HG02642 (cell line): Measurements from ENCODE around the gene NRG2.

Source experiments
- ATAC-seq: cut with Tn5 transposase; IDR thresholded peaks from one replicate; pipeline ENCODE4 v1.9.1; 2021; ENCODE audit warnings: mild to moderate bottlenecking; ENCODE audit not compliant: unreplicated experiment, poor library complexity

Gene NRG2

DNA sequence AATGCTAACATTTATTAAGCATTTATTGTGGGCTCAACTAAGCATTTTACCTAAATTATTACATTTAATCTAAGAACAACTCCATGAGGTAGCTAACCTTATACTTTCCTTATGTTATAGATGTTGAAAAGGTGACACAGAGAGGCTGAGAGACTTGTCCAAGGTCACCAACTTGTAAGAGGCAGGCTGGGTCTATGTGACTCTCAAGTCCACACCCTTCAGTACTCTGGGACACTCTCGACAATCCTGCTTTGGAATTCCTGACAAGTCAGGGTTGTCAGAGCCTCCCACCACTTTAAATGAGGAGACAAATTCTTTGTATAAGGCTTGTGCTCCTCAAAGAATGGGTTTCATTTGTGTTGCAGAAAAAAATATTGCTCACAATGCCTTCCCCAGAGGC lies 67.2 kb downstream of the NRG2 start:
- no peak for ATAC-seq

DNA sequence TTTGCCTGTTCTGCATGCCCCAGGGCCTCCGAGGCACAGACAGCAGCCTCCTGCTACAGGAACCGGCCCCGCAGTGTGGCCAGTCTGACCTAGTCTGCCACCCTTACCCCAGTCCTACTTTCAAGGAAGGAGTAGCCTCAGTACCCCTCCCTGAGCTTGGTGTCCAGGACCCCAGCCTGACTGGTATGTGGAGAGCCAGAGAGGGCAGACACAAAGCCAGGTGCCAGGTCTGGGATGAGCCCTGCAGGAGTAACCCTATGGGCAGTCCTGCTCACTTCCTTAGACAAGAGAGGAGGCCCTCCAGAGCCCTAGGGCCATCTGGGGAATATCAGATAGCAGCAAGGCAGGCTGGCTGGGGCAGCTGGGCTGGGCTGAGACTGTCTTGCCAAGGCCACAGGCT lies 67.8 kb downstream of the NRG2 start:
- no peak for ATAC-seq

DNA sequence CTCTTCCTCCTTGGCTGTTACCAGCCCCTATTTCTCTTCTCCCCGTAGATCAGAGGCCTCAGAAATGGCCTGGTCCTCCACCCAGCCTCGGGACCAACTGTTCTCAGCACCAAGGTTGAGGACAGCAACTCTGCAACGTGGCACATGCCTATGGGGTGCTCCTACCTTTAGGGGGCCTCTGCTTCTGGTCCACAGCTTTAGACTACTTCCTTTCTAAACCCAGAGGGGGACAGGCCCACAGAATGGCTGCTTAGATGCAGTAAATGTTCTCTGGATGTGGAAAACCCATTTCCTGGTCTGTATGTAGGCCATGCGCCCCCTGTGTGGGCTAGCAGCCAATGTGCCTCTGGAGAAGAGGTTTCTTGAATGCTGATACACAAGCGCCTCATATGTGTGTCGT lies 68.4 kb downstream of the NRG2 start:
- ATAC-seq = no peak

DNA sequence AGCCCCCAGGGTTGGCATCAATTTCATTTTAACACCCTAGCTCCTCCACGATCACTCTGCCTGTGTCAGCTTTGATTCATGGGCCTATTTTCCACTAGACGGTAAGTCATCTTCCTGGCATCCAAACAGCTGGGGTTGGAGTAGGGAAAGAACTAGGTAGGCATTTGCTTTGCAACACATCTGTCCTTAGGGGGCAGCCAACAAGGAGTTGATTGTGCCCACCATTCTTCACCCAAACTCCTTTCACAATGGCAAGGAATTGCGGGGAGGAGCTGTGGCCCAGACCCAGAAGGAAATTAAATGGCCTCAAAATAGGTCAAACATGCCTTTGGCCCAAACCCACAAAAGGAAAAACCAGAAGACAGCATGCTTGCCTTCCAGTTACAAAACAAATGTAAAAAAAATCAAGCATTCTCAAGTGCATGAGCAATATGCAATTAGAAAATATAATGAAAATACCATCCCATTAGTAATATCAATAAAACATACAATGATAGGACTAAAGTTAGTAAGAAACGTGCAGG lies 71.8 kb downstream of the NRG2 start:
- no peak for ATAC-seq

DNA sequence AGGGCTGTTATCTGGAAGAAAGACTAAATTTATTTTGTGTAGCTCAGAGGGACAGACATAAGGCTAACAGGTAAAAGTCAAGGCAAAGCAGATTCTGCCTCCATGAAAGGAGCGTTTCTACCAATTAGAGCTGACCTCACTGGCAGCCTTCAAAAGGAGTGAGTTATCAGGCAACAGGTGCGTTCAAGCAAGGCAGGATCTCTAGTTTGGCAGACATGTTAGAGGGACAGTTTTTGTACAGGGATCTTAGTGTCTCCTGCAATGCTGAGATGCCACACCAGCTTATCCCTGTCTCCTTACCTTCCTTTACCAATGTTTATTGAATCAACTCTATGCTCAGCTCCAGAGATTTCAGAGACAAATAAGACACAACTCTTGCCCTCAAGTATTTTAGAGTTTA lies 73.8 kb downstream of the NRG2 start:
- ATAC-seq = no peak

DNA sequence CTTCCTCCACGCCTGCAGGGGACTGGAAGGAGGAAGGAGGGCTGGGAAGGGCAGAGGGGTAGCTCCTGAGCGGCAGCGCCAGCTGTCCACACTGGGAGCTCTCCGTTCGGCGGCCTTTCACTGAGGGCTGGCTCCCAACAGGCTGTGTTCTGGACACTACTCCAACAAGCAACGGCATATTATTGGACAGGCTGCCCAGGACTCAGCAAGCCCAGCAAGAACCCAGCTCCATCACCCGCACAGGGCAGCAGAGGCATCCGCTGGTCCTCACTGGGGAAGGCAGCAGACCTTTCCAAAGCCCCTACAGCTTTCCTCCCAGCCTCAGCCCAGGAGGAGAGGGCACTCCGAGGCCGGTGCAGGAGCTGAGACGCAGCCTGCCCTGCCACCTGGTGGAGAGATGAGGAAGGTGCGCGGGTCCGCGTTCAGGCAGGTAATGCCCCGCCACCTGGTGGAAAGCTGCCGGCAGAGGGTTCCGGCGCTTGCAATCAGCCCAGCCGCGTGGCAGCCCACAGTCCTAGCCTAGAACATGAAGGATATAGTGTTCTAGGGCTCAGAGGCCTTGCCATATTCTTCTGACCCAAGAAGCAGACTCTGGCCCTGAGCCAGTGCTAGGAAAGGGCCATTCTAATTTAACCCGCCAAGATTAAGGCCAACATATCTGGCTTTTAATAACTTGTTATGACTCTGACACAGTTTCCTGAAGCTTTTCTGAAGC lies 74.4 kb downstream of the NRG2 start:
- peak; percentile 97 for ATAC-seq

DNA sequence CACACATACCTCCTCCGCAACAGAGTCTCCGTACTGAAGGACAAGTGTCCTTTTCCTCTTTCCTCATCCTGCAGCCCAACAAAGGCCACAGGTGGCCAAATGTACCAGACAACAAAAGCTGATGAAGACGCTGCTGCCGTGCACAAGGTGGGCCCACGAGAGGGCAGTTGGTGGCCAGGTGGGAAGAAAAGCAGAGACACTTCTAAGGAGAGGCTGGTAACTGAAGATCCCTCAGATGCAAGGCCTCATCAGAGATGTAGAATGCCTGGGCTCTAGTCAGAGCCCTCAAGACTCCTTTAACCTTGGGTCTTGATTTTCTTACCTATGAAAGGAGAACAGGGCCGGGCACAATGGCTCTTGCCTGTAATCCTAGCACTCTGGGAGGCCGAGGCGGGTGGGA lies 75.7 kb downstream of the NRG2 start:
- ATAC-seq = no peak

DNA sequence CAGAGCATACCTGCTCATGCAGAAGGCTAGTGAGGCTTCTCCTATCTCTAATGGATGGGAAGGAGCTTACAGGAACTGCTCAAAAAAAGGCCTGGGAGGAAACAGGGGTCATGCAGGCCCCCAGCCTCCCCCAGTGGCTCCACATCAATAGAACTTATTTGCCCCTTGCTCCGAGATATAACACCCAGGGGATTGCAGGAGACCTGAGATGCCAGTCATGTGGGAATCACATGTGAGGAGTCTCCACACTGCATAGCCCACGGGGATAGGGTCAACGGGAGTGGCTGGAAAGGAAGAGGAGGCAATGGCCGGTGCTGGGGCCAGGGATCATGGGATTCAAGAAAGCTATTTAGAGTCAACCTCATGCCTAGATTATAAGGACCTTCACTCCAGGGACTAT lies 76.2 kb downstream of the NRG2 start:
- no peak for ATAC-seq

DNA sequence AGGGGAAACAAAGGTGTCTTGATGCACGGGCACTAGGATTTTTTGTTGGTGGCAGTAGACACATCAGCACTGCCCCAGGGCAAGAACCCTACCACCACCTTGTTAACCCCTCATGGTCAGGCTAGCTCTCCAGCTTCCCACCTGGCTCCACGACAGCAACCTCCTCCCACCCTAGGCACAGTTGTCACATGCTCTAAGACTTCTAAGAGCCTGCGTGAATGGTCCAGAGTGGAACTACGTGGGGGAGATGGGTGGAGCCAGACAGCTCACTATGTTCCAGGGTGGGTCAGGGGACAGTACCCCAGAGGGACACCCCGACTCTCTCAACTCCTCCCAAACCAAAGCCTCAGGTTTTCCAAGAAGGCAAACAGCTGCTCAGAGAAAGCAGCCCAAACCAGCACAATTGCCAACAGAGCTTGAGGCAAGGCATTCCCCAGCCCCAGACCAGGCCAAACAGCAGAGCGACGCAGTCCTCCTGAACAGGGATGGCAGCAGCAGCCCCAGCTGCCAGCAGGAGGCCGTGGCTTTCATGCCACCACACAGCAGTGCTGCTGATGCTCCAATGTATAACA lies 78.0 kb downstream of the NRG2 start:
- ATAC-seq = no peak

DNA sequence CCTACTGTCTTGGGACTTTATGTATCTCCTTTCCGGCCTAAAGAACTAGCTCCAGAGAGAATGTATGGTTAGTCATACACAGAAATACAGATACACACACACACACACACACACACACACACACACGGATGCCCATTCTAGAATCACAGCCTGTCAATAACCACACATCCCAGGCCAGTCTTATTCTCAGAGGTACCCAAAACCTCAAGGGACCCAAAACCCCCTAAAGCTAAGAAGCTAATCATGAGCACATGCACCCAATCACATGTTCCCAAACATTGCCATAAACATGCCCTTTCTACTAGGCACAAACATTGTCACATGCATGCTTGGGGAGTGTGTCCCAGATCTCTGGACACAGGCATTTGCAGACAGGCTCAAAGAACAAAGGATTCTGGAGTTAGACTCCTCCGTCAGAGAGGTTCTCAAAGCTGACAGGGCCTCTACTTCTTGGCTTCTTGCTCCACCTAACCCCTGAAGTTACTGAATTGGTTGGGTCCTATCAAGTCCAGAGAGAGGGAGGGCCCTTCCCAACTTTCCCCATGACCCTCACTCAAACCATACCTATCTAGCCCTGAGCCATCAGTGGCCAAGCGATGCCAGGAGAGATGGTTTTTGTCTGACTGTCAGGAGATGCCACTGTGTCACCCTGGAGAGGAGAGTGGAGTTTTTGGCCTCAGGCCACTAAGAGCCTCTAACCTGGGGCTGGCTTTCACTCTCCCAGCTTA lies 78.7 kb downstream of the NRG2 start:
- no peak for ATAC-seq

DNA sequence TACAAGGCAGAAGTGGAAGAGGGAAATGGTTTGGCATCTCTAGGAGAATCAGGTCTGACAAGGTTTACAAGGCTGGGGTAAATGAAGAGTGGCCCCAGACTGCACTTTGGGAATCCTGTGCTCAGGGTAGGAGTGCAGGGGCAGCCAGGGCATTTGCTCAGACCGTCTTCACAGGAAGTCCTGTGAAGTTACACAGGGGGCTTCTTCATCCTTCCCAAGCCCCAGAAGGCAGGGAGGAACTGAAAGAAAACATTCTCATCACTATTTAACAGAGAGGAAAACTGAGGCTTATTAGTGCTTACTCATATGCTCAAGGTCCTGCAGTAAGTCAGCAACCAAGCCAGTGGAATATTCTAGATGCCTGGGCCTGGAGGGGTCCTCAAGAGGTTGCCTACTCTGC lies 80.7 kb downstream of the NRG2 start:
- ATAC-seq = no peak

DNA sequence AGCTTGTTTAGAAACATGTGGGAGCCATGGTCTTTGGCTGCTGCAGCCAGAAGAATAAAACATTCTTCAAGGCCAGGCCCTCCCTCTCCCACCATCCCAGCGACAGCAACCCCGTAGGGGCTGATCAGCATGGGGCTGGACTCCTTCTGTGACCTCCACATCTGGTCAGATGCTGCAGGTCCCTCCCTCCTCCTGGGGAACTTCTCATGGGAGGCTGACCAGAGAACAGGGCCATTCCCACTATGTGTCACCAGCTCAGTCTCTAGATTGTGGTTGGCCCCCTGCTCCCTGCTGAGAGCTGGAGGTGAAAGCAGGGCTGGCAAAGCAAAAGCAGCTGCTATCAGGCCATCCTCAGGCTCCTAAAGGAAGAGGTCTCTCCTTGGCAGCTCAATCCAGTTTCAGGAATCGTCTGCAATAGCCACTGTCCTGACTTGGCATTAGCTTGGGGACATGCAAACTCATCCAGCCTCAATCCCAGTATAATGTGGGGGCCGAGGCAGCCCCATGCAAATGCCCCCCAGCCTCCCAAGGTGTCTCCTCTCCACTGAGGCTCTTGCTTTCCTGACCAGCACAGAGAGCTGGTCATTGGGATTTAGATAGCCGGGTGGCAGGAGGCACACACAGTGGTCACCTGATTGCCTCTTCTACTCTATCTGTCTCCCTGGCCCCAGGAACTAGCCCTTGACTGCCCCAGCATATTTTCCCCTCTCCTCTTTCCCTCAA lies 81.5 kb downstream of the NRG2 start:
- ATAC-seq = peak; percentile 50

DNA sequence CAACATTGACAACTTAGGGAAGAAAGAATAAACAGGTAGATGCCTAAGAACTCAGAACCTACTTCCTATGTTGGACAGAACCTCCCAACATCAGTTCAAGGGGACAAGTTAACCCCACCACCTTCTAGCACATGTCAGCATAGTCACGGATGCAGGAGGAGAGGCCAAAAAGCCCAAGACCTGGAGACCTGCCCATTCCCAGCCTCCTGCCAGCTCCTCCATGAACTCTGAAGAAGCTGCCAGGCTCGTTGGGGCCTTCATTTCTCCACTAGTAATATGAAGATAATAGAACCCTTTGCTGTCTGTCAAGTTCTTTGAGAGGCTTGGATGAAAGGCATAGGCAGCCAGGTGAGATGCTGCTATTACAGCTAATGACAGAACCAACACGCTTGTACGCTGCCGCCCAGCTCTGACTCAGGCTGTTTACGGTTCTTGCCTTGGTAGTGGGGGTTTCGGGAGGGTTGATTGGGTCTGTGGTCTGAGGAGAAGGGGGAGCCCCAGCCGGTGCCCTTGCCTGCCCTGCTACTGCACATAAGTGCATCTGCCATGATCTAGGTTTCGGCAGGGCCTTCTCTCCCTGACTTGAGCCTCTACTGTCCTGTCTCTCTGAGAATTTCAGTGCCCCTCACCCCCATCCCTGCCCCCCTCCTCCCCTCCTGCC lies 82.2 kb downstream of the NRG2 start:
- ATAC-seq = peak; percentile 86

DNA sequence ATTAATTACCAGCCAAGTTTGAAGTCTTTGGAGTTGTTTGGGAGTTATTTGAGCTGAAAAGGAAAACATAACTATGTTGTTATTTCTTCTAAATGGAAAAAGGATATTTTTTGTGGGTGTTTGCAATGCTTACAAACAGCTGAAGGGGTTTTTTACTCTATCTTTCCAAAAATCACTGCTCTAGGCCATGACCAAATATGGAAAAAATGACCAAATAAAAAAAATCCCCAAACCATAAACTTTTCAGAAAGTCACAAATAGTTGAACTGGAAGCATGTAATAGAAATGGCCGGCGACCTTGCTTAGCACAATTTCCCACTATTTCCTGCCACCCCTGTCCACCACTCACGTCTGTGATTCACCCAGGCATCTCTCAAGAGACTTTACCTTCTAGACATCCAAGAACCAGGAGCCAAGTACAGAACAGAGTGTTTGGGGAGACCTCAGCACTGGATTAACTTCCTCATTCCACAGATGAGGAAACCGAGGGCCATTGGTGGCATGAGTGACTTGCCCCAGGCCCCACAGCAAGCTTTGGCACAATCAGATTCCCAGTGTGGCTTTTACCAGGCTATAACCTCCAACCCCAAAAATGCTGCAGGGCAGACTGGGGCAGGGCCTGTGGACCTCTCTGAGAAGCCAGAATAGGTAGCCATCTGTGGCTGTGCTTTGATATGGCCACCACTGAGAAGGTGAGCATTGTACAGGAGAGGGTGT lies 84.5 kb downstream of the NRG2 start:
- no peak for ATAC-seq

DNA sequence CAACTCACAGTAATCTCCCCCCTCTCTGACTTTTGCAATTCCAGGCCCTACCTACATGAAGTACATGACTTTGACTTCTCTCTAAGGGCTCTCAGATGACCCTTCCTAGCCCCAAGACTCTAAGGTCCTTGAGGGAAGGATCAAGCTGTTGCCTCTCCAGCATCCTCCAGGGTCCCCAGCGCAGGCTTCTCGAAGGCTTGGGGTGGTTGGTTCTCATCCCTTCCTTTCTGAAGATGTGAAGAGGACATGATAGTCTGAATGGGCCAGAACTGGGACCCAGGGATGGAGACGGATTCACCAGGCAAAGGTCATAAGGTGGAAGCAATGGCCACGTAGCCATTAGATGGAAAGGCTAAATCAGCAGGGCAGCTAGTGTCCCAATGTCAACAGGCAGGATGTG lies 86.8 kb downstream of the NRG2 start:
- no peak for ATAC-seq

DNA sequence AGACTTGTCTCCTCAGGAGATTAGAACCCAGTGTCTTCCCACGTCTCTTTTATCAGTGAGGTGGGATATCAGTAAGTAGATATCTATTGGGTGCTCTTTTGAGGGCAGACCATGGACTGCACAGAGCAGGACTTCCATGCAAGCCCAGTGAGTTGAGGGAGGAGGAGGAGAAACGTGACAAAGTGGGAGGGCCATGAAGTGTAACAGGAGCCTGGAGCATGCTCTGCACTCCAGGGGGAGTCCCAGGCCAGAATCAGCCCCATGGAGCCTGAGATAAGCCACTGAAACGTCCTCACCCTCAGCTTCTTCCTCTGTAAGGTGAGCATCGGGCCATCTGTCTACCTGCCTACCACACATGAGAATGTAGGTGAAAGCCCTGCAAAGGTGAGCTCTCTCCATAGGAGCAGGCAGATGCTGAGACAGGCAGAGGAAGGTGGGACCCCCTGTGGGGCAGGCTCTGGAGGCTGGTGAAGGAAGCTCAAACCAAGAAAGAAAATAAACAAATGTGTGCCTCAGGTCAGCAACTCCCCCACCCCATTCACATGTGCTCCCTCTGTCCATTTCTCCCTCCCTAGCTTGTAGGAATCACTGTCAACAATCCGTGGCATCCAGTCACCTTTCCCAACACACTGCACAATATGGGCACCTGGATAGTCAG lies 87.4 kb downstream of the NRG2 start:
- ATAC-seq = no peak

DNA sequence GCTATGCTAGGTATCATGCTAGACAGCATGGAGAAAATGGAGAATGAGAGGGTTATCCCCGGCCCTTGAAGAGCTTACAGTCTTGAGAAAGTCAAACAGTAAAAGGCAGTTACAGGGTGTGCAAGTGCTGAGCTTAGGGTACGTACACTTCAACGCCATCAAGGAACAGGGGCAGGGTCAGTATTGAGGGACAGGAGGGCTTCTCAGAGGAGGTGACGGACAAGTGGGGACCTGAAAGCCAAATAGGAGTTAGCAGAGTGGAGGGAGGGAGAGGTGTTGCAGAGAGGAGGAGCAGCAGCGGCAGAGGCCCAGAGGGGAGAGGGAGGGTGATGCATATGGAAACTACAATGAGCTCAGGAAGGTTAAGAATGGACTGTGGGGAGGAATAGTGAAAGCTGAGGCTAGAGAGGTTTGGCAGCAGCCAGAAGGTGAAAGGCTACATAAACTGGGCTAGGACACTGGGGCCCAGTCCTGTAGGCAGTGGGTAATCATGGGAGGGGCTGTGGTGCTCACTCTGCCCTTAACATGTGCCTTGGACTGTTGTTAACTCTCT lies 88.0 kb downstream of the NRG2 start:
- ATAC-seq = peak; percentile 63

DNA sequence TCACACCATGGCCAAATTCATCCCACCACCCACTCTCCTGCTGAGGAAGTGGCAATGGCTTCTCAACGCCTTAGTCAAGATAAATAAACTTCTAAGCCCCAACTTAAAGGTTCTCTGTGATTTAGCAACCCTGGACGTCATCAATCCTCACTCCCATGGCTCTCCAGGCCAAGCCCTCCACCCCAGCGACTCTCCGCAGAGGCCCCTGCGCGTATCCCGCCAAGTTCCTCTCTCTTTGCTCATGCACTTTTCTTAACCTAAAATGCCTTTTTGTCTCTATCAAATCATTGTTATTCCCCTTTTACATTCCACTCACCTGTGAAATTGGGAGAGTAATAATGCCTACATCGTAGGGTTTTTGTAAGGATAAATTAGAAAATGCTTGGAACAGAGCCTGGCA lies 88.6 kb downstream of the NRG2 start:
- no peak for ATAC-seq

DNA sequence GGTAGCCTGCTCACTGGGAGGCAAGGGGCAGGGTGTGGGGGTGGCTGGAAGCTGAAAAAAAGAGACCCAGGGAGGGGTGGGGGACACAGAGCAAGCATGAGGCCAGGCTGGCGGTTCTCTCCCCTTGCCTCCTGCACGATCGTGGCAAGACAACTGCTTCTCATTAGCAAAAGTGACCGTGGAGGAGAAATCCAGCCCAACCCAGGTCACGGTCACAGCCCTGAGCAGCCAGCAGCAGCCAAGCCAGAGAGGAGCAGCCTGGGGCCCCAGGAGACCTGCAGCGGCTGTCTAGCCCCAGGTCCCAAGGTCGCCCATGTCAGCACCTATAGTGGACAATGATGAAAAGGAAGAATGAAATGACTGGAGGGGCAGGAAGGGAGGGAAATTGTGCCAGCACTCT lies 89.1 kb downstream of the NRG2 start:
- no peak for ATAC-seq
